GM12865 (cell line): ENCODE data around the gene EBF3.

Source experiments
- DNase-seq: peaks from one replicate; pipeline ENCODE4 v3.0.0; 2010; ENCODE audit warnings: low read depth
- H3K4me3 ChIP-seq: 2 replicates; pipeline ENCODE4 v1.5.1; 2011; ENCODE audit warnings: mild to moderate bottlenecking, low read depth, low read length, control low read depth
- CTCF ChIP-seq: IDR thresholded peaks from 2 replicates; pipeline ENCODE4 v1.5.1; 2011; ENCODE audit warnings: low read length, control low read depth, low read depth, inconsistent platforms; ENCODE audit not compliant: insufficient read depth; ENCODE audit errors: missing control alignments

The EBF3 gene

GRCh38 chr10:130003166-130003565 is 39.1 kb upstream of the EBF3 start:
- no peak for DNase-seq
- H3K4me3 ChIP-seq: no peak overlapping the region
- no peak for TF ChIP-seq CTCF

GRCh38 chr10:130002606-130003005 is 38.5 kb upstream of the EBF3 start:
- no peak for DNase-seq
- no peak for TF ChIP-seq CTCF
- no peak overlapping the region for H3K4me3 ChIP-seq

GRCh38 chr10:130000918-130001317 is 36.8 kb upstream of the EBF3 start:
- H3K4me3 ChIP-seq: no peak overlapping the region
- DNase-seq: no peak
- no peak for TF ChIP-seq CTCF

- no peak for DNase-seq
- TF ChIP-seq CTCF: no peak
These were observed 35.1 kb upstream of the EBF3 start for GRCh38 chr10:129999140-129999539.

GRCh38 chr10:129993621-129994020 is 29.5 kb upstream of the EBF3 start:
- no peak overlapping the region for H3K4me3 ChIP-seq
- no peak for TF ChIP-seq CTCF
- DNase-seq: no peak

More at GRCh38 chr10:129999140-129999539, 35.1 kb upstream of the EBF3 start:
- no peak overlapping the region for H3K4me3 ChIP-seq

GRCh38 chr10:129992356-129992755 is 28.3 kb upstream of the EBF3 start:
- no peak for TF ChIP-seq CTCF
- no peak overlapping the region for H3K4me3 ChIP-seq
- no peak for DNase-seq

GRCh38 chr10:129982825-129983224 is 18.8 kb upstream of the EBF3 start:
- TF ChIP-seq CTCF: no peak

More at GRCh38 chr10:129982825-129983224, 18.8 kb upstream of the EBF3 start:
- no peak for DNase-seq
- no peak overlapping the region for H3K4me3 ChIP-seq
